ENCODE results near the gene IRAK1BP1. TPM values are rescaled to one million over a fixed set of nuclear protein-coding genes. Genes with fewer than 3 reads are reported as not detected.

Gene IRAK1BP1, protein sequence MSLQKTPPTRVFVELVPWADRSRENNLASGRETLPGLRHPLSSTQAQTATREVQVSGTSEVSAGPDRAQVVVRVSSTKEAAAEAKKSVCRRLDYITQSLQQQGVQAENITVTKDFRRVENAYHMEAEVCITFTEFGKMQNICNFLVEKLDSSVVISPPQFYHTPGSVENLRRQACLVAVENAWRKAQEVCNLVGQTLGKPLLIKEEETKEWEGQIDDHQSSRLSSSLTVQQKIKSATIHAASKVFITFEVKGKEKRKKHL
- 1 to 10 TPM; 2.1 to 2.4 TPM for total RNA-seq

DNA sequence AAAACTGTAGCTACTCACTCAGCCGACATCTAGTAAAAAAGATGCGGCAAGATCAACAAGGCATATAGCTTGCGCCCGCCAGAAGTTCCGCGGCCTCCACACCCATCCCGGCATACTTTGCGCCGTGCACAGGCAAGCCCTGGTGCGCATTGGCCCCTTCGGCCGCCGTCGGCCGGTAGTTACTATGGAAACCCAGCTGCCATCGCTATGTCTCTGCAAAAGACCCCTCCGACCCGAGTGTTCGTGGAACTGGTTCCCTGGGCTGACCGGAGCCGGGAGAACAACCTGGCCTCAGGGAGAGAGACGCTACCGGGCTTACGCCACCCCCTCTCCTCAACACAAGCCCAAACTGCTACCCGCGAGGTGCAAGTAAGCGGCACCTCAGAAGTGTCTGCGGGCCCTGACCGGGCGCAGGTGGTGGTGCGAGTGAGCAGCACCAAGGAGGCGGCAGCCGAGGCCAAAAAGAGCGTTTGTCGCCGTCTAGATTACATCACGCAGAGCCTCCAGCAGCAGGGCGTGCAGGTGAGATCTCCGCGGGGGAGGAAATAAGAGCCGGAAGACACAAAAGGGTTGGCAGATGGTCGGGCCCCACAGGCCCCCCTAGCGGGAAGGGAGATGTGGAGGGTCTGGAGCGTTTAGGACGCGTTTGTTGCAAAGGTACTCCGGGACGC lies at the start of gene IRAK1BP1:
IRAK1BP1 (plus strand) TSS at position 182 of the 671 bp plus-strand sequence; CDS start at position 208, 26 bp downstream.
- peak within 1 kb of the TSS; percentile 94 for H3K4me3 Mint-ChIP-seq
- no peaks in the 10 kb centered on the region for H3K9me3 Mint-ChIP-seq (ENCODE audit: insufficient read depth)
- H3K4me1 Mint-ChIP-seq (ENCODE audit: low read depth) = peaks cover 26% of the 10 kb centered on the region
- peaks cover 2% of the 10 kb centered on the region for H3K36me3 Mint-ChIP-seq (ENCODE audit: low read depth)
- ChIA-PET CTCF (no interaction called here), POLR2A (interaction anchor here (1.1 to 1.9 kb wide), 2 partner anchors 210 to 211 kb away, joined by 6 to 11 read pairs; partner anchors contain the start of gene PHIP)
- H3K27ac Mint-ChIP-seq = peak within 1 kb of the TSS; percentile 91
- H3K27me3 Mint-ChIP-seq (ENCODE audit: low read depth) = no peaks in the 10 kb centered on the region
- DNase-seq (peak; percentile 91), ATAC-seq (peak; percentile 98)

DNA sequence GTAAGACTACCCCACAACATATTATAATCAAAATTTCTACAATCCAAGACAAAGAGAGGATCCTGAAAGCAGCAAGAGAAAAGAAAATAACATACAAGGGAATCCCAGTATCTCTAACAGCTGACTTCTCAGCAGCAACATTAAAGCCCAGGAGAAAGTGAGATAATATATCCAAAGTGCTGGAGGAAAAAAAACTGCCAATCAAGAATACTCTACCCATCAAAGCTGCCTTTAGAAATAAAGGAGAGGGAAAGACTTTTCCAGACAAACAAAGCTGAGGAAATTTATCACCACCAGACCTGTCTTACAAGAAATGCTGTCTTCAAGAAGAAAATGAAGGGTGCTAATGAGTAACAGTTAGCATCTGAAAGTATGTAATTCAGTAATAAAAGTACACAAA lies 43.3 kb upstream of the IRAK1BP1 start:
- ChIA-PET CTCF (no interaction called here), POLR2A (no interaction called here)
- Mint-ChIP-seq H3K4me3 (no peak overlapping the region), H3K9me3 (ENCODE audit: insufficient read depth) (no peaks in the 10 kb centered on the region), H3K36me3 (ENCODE audit: low read depth) (no peaks in the 10 kb centered on the region), H3K4me1 (ENCODE audit: low read depth) (no peaks in the 10 kb centered on the region), H3K27me3 (ENCODE audit: low read depth) (no peaks in the 10 kb centered on the region), H3K27ac (no peak overlapping the region)
- DNase-seq (no peak), ATAC-seq (no peak)

DNA sequence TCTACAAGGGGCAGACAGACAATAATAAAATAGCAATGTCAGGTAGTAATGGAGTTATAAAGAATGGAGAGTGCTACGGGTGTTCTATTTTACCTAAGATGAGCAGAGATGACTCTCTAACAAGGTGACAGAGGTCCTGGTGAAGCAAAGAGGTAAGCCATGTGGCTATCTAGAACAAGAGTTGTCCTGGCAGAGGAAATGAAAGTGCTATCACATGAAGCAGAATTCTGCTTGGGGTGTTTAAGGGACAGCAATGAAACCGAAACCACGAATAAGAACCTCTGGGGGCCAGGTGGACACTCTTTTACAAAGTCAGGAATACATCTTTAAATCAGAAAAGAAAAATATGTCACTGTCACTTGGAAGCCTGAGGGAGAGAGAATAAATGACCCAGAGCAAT lies 37.9 kb upstream of the IRAK1BP1 start:
- POLR2A ChIA-PET = no interaction called here
- Mint-ChIP-seq H3K36me3 (ENCODE audit: low read depth) (no peaks in the 10 kb centered on the region), H3K27ac (no peak overlapping the region), H3K4me3 (no peak overlapping the region), H3K9me3 (ENCODE audit: insufficient read depth) (no peaks in the 10 kb centered on the region), H3K27me3 (ENCODE audit: low read depth) (peaks cover 2% of the 10 kb centered on the region), H3K4me1 (ENCODE audit: low read depth) (no peaks in the 10 kb centered on the region)
- ATAC-seq = no peak
- CTCF ChIA-PET = no interaction called here
- no peak for DNase-seq

DNA sequence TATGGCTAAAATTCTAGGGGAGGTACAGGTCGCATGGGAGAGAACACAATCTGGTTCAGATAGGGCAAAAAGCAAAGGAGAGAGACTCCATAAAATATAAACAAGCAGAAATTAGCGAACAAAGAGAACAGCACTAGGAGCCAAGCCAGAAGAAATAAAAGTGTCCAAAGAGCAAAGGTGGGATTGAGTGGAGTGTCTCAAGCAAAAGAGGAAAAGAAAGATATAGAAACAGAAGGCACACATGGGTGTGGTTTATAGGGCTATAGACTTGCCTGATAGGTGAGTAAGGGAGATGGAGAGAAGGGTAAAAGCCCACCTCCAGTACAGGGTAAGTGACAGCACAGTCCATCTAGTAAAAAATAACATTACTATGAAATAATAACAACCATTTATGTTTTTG lies 36.5 kb upstream of the IRAK1BP1 start:
- no peak for DNase-seq
- H3K9me3 Mint-ChIP-seq (ENCODE audit: insufficient read depth) = no peaks in the 10 kb centered on the region
- no peaks in the 10 kb centered on the region for H3K36me3 Mint-ChIP-seq (ENCODE audit: low read depth)
- peaks cover 2% of the 10 kb centered on the region for H3K27me3 Mint-ChIP-seq (ENCODE audit: low read depth)
- H3K27ac Mint-ChIP-seq = no peak overlapping the region
- no peaks in the 10 kb centered on the region for H3K4me1 Mint-ChIP-seq (ENCODE audit: low read depth)
- H3K4me3 Mint-ChIP-seq = no peak overlapping the region
- no peak for ATAC-seq
- POLR2A ChIA-PET = no interaction called here
- CTCF ChIA-PET = no interaction called here

DNA sequence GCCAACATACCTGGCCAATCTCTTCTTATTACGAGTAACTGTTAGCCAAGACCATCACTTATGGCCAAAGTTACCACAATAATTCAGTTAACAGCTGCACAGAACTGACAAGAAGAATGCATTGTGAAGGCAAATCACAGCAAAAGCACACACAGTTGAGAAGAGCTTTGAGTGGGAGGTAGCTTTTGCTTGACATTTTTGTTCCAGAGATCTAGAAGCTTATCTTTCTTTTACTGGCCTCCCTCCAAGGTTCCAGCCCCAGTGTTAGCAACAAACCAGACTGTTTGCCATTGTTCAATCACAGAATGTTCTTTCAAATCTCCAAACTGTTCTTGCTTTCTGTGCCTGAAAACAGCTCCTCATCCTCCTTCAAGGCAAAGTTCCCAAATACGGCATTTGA lies 35.9 kb upstream of the IRAK1BP1 start:
- H3K9me3 Mint-ChIP-seq (ENCODE audit: insufficient read depth) = no peaks in the 10 kb centered on the region
- ChIA-PET CTCF (no interaction called here), POLR2A (no interaction called here)
- peaks cover 2% of the 10 kb centered on the region for H3K27me3 Mint-ChIP-seq (ENCODE audit: low read depth)
- H3K27ac Mint-ChIP-seq = no peak overlapping the region
- DNase-seq = no peak
- ATAC-seq = no peak
- no peak overlapping the region for H3K4me3 Mint-ChIP-seq
- H3K36me3 Mint-ChIP-seq (ENCODE audit: low read depth) = no peaks in the 10 kb centered on the region
- H3K4me1 Mint-ChIP-seq (ENCODE audit: low read depth) = no peaks in the 10 kb centered on the region

DNA sequence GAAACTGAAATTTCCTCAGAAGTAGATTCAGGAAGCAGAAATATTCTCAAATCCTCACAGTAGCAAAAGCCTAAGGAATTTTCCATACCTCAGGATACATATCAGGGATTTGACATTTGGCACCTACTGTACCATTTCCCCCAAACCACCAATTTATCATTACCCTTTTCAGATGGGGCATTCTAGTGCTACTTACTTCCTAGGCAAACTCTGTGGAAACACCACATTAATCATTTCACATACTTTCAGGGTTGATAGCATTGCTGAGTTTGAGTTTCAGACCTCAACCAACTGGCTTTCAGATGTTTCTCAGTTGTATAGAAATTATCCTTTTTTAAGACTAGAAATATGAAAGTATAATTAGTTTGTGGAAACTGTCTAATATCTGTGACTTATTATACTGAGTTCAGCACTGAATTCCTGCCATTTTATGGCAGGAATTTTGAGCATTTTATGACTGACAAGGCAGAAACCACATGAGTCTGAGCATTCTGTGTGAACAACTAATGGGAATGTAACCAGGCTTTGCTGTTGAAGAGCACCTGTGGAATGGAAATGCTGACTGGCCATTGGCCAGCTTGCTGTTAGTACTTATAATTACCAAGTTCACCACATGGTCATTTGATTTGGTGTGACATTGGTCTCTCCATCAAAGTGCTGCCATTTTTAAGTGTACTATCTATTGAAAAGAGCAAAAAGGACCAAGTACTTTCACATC lies 35.1 kb upstream of the IRAK1BP1 start:
- DNase-seq = no peak
- POLR2A ChIA-PET = no interaction called here
- Mint-ChIP-seq H3K36me3 (ENCODE audit: low read depth) (no peaks in the 10 kb centered on the region), H3K27ac (no peak overlapping the region), H3K4me1 (ENCODE audit: low read depth) (no peaks in the 10 kb centered on the region), H3K27me3 (ENCODE audit: low read depth) (peaks cover 5% of the 10 kb centered on the region), H3K4me3 (no peak overlapping the region), H3K9me3 (ENCODE audit: insufficient read depth) (no peaks in the 10 kb centered on the region)
- ATAC-seq = no peak
- CTCF ChIA-PET = no interaction called here

DNA sequence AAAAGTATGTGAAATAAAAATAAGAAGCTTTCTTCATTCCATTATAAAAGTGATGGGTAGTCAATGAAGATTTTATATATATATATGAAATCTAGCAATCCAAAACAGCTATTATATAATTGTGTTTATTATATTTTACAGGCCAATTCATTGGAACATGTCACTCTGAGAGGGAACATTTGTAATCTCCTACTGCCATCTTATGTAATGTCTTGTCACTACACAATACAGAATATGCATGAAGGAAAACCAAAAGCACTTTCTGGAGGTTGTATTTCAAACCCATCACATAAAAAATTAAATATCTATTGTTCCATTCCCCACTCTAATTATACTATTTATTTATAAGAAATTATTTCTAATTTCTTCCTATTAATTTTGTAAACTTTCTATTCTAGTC lies 31.5 kb upstream of the IRAK1BP1 start:
- POLR2A ChIA-PET = no interaction called here
- Mint-ChIP-seq H3K36me3 (ENCODE audit: low read depth) (no peaks in the 10 kb centered on the region), H3K4me3 (no peak overlapping the region), H3K27me3 (ENCODE audit: low read depth) (peaks cover 10% of the 10 kb centered on the region), H3K9me3 (ENCODE audit: insufficient read depth) (no peaks in the 10 kb centered on the region), H3K27ac (no peak overlapping the region), H3K4me1 (ENCODE audit: low read depth) (no peaks in the 10 kb centered on the region)
- CTCF ChIA-PET = no interaction called here
- no peak for ATAC-seq
- no peak for DNase-seq

DNA sequence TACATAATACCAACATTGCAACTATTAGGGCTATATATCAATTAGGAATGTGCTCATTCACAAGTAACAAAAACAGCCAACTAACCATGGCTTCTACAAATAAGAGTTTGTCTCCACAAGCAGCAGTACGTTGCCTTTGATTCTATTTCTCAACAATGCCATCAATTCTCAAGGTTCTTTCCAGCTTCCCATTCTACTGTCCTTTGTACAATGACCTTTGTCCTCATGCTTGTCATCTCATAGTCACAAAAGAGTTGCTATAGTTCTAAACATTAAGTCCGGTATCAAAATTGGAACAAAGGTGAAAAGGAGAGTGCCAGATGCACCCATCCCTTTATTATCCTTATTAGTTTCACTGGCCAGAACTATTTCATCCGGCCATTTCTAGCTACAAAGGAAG lies 30.8 kb upstream of the IRAK1BP1 start:
- H3K9me3 Mint-ChIP-seq (ENCODE audit: insufficient read depth) = no peaks in the 10 kb centered on the region
- H3K4me3 Mint-ChIP-seq = no peak overlapping the region
- DNase-seq (no peak), ATAC-seq (no peak)
- H3K27me3 Mint-ChIP-seq (ENCODE audit: low read depth) = peaks cover 10% of the 10 kb centered on the region
- POLR2A ChIA-PET = no interaction called here
- no peaks in the 10 kb centered on the region for H3K4me1 Mint-ChIP-seq (ENCODE audit: low read depth)
- no peak overlapping the region for H3K27ac Mint-ChIP-seq
- CTCF ChIA-PET = no interaction called here
- H3K36me3 Mint-ChIP-seq (ENCODE audit: low read depth) = no peaks in the 10 kb centered on the region

DNA sequence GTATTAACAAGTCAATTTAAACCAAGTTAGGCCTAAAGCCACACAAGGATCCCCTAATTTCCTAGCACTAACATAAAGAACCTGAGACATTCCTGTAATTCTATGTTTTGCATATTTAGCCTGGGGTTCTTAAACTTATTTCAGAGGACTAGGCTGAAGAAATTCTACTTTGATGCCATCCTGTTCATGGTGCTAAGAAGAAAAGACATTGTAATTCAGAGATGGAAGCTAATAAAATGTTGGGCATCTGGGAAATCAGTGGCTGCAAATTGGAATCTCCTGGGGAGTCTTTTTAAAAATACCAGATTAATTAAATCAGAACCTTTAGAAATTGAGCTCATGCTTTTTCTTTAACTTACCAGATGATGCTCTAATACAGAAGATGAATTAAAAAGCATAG lies 26.2 kb upstream of the IRAK1BP1 start:
- H3K4me1 Mint-ChIP-seq (ENCODE audit: low read depth) = no peaks in the 10 kb centered on the region
- H3K27me3 Mint-ChIP-seq (ENCODE audit: low read depth) = peaks cover 10% of the 10 kb centered on the region
- CTCF ChIA-PET = no interaction called here
- ATAC-seq (no peak), DNase-seq (no peak)
- H3K9me3 Mint-ChIP-seq (ENCODE audit: insufficient read depth) = no peaks in the 10 kb centered on the region
- H3K4me3 Mint-ChIP-seq = no peak overlapping the region
- H3K27ac Mint-ChIP-seq = no peak overlapping the region
- POLR2A ChIA-PET = no interaction called here
- H3K36me3 Mint-ChIP-seq (ENCODE audit: low read depth) = no peaks in the 10 kb centered on the region

DNA sequence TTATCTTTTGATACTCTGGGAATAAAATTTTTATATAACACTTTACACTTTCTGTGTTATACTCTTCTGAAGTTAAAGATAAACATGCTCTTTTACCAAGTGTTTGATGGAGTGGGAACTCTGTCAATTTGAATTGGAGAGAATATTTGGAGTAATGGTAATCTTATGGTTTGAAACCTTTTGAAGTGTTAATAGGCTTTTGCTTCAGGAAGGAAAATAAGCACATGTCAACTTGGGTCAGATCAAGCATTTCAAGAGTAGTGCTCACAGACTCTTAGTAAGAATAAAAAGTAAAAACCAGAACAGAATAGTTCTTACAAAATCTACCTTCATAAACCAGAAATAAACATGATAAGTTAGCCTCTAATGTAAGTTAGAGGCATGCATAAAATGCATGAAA lies 24.4 kb upstream of the IRAK1BP1 start:
- H3K4me3 Mint-ChIP-seq = no peak overlapping the region
- no peaks in the 10 kb centered on the region for H3K9me3 Mint-ChIP-seq (ENCODE audit: insufficient read depth)
- H3K36me3 Mint-ChIP-seq (ENCODE audit: low read depth) = no peaks in the 10 kb centered on the region
- no peak for ATAC-seq
- ChIA-PET POLR2A (no interaction called here), CTCF (no interaction called here)
- no peak overlapping the region for H3K27ac Mint-ChIP-seq
- DNase-seq = no peak
- H3K27me3 Mint-ChIP-seq (ENCODE audit: low read depth) = peaks cover 4% of the 10 kb centered on the region
- no peaks in the 10 kb centered on the region for H3K4me1 Mint-ChIP-seq (ENCODE audit: low read depth)

DNA sequence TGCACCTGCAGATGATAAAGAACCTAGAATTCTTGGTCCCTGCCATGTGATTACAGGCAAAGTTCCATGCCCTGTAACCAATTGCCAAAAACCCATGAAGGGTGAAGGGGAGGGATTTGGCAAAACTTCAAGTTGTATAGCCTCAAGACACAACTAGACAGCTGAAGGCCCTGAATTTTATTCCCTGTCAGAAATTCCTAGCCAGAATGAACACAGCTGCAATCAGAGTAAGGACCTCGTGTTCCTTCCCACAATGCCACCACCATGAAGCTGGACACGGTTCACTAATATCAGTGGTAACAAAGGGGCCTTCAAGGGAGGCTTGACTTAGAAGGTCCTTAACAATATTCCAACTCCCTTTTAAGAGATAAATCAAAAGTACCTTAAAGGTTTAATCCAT lies 22.5 kb upstream of the IRAK1BP1 start:
- ATAC-seq = no peak
- ChIA-PET POLR2A (no interaction called here), CTCF (no interaction called here)
- Mint-ChIP-seq H3K27ac (no peak overlapping the region), H3K27me3 (ENCODE audit: low read depth) (peaks cover 3% of the 10 kb centered on the region), H3K4me1 (ENCODE audit: low read depth) (no peaks in the 10 kb centered on the region), H3K4me3 (no peak overlapping the region), H3K36me3 (ENCODE audit: low read depth) (no peaks in the 10 kb centered on the region), H3K9me3 (ENCODE audit: insufficient read depth) (no peaks in the 10 kb centered on the region)
- DNase-seq = no peak

DNA sequence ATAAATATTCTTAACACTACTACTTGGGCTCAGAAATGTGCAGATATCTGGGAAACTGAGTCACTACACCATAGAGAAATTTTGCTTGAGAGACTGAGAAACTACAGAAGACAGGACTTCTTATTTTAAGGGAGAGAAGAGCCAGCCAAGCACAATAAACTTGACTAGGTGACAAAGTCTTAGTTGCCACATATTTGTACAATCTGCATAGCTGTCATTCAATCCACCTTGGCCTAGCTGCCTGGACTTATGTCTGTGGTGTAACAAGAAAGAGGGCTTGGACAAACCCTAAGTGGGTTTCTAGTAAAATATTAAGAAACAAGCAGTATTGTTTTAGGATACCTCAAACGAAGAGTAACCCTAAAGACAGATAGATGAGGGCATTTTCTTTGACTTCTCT lies 21.8 kb upstream of the IRAK1BP1 start:
- no peak overlapping the region for H3K27ac Mint-ChIP-seq
- H3K9me3 Mint-ChIP-seq (ENCODE audit: insufficient read depth) = no peaks in the 10 kb centered on the region
- peaks cover 2% of the 10 kb centered on the region for H3K27me3 Mint-ChIP-seq (ENCODE audit: low read depth)
- H3K4me1 Mint-ChIP-seq (ENCODE audit: low read depth) = no peaks in the 10 kb centered on the region
- H3K4me3 Mint-ChIP-seq = no peak overlapping the region
- CTCF ChIA-PET = interaction anchor here (0.6 kb wide), 1 partner anchor 12 kb away, joined by 3 read pairs; no protein-coding TSS in a partner anchor
- H3K36me3 Mint-ChIP-seq (ENCODE audit: low read depth) = no peaks in the 10 kb centered on the region
- POLR2A ChIA-PET = no interaction called here
- DNase-seq (no peak), ATAC-seq (no peak)

Measured in activated CD8-positive, alpha-beta T cell treated with anti-CD3 and anti-CD28 coated beads, Interleukin-2, amount 10 ng/mL, durations not matched to agents 7 days and 5 days (primary cell).